Mesothelial cell of epicardium (in vitro differentiated cells): ENCODE measurements around the gene ADSS1. TPM values are rescaled to one million over a fixed set of nuclear protein-coding genes. Genes with fewer than 3 reads are reported as not detected.

Experiments used
- DNase-seq, 2 experiments: peaks; one replicate each; pipeline ENCODE4 v3.0.0; 2021; ENCODE audit warnings: low spot score in 2 of 2; ENCODE audit not compliant: unreplicated experiment in 2 of 2
- H3K27ac Mint-ChIP-seq: 2 replicates; pipeline ENCODE4 v1.8.0; 2021; ENCODE audit warnings: mixed read lengths
- H3K27me3 Mint-ChIP-seq: 2 replicates; pipeline ENCODE4 v1.8.0; 2021; ENCODE audit warnings: low read depth, mixed read lengths
- H3K36me3 Mint-ChIP-seq: 2 replicates; pipeline ENCODE4 v1.8.0; 2021; ENCODE audit warnings: mixed read lengths
- H3K4me1 Mint-ChIP-seq: 2 replicates; pipeline ENCODE4 v1.8.0; 2021; ENCODE audit warnings: mixed read lengths
- H3K4me3 Mint-ChIP-seq: 2 replicates; pipeline ENCODE4 v1.8.0; 2021; ENCODE audit warnings: mild to moderate bottlenecking, moderate library complexity, mixed read lengths
- H3K9me3 Mint-ChIP-seq: 2 replicates; pipeline ENCODE4 v1.8.0; 2021; ENCODE audit warnings: mixed read lengths
- CTCF ChIP-seq: fragments of 200-600 bp; sonication (generic); IDR thresholded peaks from one replicate; pipeline ENCODE4 v1.5.0; 2021; ENCODE audit warnings: antibody characterized with exemption; ENCODE audit not compliant: unreplicated experiment
- total RNA-seq: library from RNA; stranded (reverse); gene quantifications from 3 replicates; pipeline ENCODE4 v1.2.1, GENCODE V29; 2021

Gene ADSS1
- total RNA-seq, 1 donor from 2014 or later = 17.1 TPM

DNA sequence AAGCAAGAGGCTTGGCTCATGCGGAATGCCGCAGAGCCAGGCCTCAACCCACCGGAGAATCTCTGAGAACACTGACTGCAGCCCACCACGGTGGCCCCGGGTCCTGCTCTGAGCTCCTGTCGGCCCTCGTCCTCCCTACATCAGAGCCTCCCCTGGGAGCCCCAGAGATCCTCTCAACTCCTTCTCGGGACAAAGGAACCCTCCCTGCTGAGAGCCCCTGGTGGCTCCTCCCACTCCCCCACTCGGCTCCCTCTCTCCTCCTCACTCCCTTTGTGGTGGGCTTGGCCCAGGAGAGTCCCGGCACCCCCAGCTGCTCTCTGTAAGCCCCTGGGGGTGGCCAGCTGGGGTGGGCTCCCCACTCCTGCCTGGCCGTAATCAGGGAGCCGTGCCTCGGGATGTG is 45.7 kb upstream of the ADSS1 start:
- DNase-seq = peak in 1 of 2 experiments; percentile 61
- H3K4me3 Mint-ChIP-seq = peak overlapping the region; percentile 73
- no peaks in the 10 kb centered on the region for H3K9me3 Mint-ChIP-seq
- TF ChIP-seq CTCF = no peak
- peak overlapping the region; percentile 96 for H3K27ac Mint-ChIP-seq
- H3K27me3 Mint-ChIP-seq = no peaks in the 10 kb centered on the region
- no peaks in the 10 kb centered on the region for H3K36me3 Mint-ChIP-seq
- H3K4me1 Mint-ChIP-seq = peaks cover 52% of the 10 kb centered on the region

DNA sequence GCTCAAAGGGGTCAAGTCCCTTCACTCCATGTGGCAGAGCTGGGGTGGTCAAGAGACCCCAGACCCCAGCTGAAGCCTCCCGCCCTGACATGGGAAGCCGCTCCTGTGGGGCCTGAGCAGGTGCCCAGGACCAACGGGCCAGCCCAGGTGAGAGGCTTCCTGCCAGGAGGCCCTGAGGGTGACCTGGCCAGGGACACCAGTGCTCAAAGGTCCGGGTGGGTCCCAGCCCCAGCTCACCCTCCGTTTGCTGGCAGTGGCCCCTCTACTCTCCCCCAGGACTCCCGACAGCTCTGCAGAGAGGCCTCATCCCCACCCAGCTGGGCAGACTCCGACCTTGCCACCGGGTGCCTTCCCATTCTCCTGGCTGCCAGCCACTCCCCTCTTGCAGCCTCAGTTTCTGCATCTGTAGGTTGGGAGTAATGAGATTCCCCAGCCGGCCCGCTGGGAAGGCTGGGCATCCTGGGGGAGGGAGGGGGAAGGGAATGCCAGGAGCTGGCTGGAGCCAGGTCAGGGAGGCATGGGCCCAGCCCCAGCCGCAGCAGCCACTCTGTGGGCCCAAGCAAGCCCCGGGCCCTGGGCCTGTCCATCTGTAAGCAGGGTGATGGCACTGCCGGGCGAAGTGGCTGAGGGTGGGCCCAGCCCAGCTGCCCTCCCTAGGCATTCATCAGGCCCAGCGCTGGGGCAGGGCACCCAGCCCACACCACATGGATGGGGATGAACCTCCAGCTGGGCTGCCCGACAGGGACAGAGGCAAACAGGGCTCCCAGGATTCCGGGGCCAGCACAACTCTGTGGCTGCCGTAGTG is 44.9 kb upstream of the ADSS1 start:
- Mint-ChIP-seq H3K9me3 (no peaks in the 10 kb centered on the region), H3K27ac (peak overlapping the region; percentile 96), H3K4me3 (peak overlapping the region; percentile 73), H3K27me3 (no peaks in the 10 kb centered on the region), H3K36me3 (no peaks in the 10 kb centered on the region), H3K4me1 (peaks cover 57% of the 10 kb centered on the region)
- TF ChIP-seq CTCF = no peak
- no peak for DNase-seq

GRCh38 chr14:104680056-104680805 is 43.8 kb upstream of the ADSS1 start:
- no peak for DNase-seq
- H3K9me3 Mint-ChIP-seq = no peaks in the 10 kb centered on the region
- H3K27me3 Mint-ChIP-seq = no peaks in the 10 kb centered on the region
- no peak for TF ChIP-seq CTCF
- peaks cover 59% of the 10 kb centered on the region for H3K4me1 Mint-ChIP-seq
- H3K27ac Mint-ChIP-seq = peak overlapping the region; percentile 93
- peak overlapping the region; percentile 20 for H3K4me3 Mint-ChIP-seq
- H3K36me3 Mint-ChIP-seq = no peaks in the 10 kb centered on the region

- no peaks in the 10 kb centered on the region for H3K27me3 Mint-ChIP-seq
- peaks cover 59% of the 10 kb centered on the region for H3K4me1 Mint-ChIP-seq
- H3K27ac Mint-ChIP-seq = peak overlapping the region; percentile 93
- no peaks in the 10 kb centered on the region for H3K9me3 Mint-ChIP-seq
- no peak for DNase-seq
- no peaks in the 10 kb centered on the region for H3K36me3 Mint-ChIP-seq
- TF ChIP-seq CTCF = no peak
- peak overlapping the region; percentile 35 for H3K4me3 Mint-ChIP-seq
These were observed 43.0 kb upstream of the ADSS1 start for GRCh38 chr14:104680806-104681688.

DNA sequence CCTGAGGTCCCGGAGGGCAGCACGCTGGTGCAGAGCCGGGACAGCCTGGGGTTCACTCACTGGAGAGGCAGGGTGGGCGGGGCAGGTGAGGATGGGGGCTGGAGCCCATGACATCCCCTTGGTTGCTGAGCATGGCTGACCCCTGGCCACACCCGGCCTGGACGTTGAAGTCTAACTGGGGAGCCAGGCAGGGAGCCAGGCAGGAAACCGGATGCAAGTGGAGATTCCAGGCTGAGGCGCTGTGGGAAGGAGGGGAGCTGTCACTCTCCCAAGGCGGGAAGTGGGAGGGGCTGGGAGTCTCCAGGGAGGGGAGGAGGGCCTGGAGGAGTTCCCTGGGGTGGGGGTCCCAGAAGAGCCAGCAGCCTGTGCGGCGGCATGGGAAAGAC is 42.3 kb upstream of the ADSS1 start:
- Mint-ChIP-seq H3K4me3 (peak overlapping the region; percentile 35), H3K27ac (peak overlapping the region; percentile 93), H3K36me3 (no peaks in the 10 kb centered on the region), H3K9me3 (no peaks in the 10 kb centered on the region), H3K4me1 (peaks cover 58% of the 10 kb centered on the region), H3K27me3 (no peaks in the 10 kb centered on the region)
- DNase-seq = peak in 1 of 2 experiments; percentile 71
- TF ChIP-seq CTCF = no peak
